Liver (tissue), 3 donors: ENCODE data around the gene RNU6-9.

Source experiments
- CTCF ChIP-seq: fragments of 150-350 bp; IDR thresholded peaks from 2 replicates; pipeline ENCODE4 v1.5.1; 2017; ENCODE audit warnings: improper control_type of control experiment, low read depth, low read length; ENCODE audit not compliant: missing input control
- MAX ChIP-seq: IDR thresholded peaks from 2 replicates; pipeline ENCODE4 v1.6.1; 2016; ENCODE audit warnings: antibody characterized with exemption
- RAD21 ChIP-seq, 2 donors: IDR thresholded peaks; 2 replicates each; pipeline ENCODE4 v1.6.1; 2016; ENCODE audit warnings: antibody characterized with exemption in 2 of 2, mild to moderate bottlenecking in 2 of 2
- REST ChIP-seq: IDR thresholded peaks from 2 replicates; pipeline ENCODE4 v1.6.1; 2016; ENCODE audit warnings: antibody characterized with exemption, mild to moderate bottlenecking
- RXRA ChIP-seq, 2 donors: IDR thresholded peaks; 2 replicates each; pipeline ENCODE4 v1.6.1; 2017 to 2018; ENCODE audit warnings: antibody characterized with exemption in 2 of 2, mild to moderate bottlenecking in 1 of 2
- SP1 ChIP-seq: IDR thresholded peaks from 2 replicates; pipeline ENCODE4 v1.6.1; 2018; ENCODE audit warnings: antibody characterized with exemption, mild to moderate bottlenecking
- TAF1 ChIP-seq: conservative IDR thresholded peaks from 2 replicates; pipeline ENCODE4 v1.6.1; 2016; ENCODE audit warnings: antibody characterized with exemption, mild to moderate bottlenecking
- donor health status: healthy.
- donor health status: healthy.

GRCh38 chr19:848386-848921 lies 44.8 kb upstream of the RNU6-9 start:
- no peak for TF ChIP-seq CTCF
- no peak for TF ChIP-seq REST
- TF ChIP-seq RAD21 (IDR thresholded peaks at IDR 0.05): no peak
- TF ChIP-seq TAF1: no peak
- TF ChIP-seq MAX: no peak
- TF ChIP-seq RXRA (IDR thresholded peaks at IDR 0.05): no peak
- no peak for TF ChIP-seq SP1
